H1 (cell line): Measurements from ENCODE around the gene ZC3H18. TPM values are rescaled to one million over a fixed set of nuclear protein-coding genes. Genes with fewer than 3 reads are reported as not detected.

Experiments
- CTCF ChIA-PET: fragments of 300-600 bp; sonication (Branson Sonifier 250); formaldehyde crosslinking; loops from one replicate; lab custom pipeline; 2021; ENCODE audit not compliant: partially characterized antibody; lab: Charles Lee
- POLR2A ChIA-PET: fragments of 300-600 bp; sonication (Branson Sonifier 250); formaldehyde crosslinking; loops from one replicate; lab custom pipeline; 2021; ENCODE audit warnings: inconsistent platforms; ENCODE audit not compliant: partially characterized antibody; lab: Charles Lee
- DNase-seq, 2 experiments: peaks; one replicate each; pipeline versions ENCODE4 v3.0.0 to v3.0.0-alpha.2; 2010 to 2022; ENCODE audit warnings: low spot score in 2 of 2, low read depth in 1 of 2, mixed read lengths in 1 of 2
- FAIRE-seq: peaks from 2 replicates; lab custom pipeline; 2011; peaks lifted over from hg19 to GRCh38; lab: Jason Lieb, UNC
- H2AFZ ChIP-seq: 2 replicates; pipeline ENCODE4 v1.8.1; 2012; ENCODE audit warnings: low read length, inconsistent platforms
- H2AK5ac ChIP-seq: 2 replicates; pipeline ENCODE4 v1.6.1; 2013; ENCODE audit warnings: low read depth, low read length
- H2BK120ac ChIP-seq: replicated peaks from 2 replicates; pipeline ENCODE3; 2013; ENCODE audit warnings: low read depth, low read length, inconsistent platforms
- H2BK12ac ChIP-seq: 2 replicates; pipeline ENCODE4 v1.6.1; 2013; ENCODE audit warnings: low read depth, low read length
- H2BK15ac ChIP-seq: 2 replicates; pipeline ENCODE4 v1.6.1; 2013; ENCODE audit warnings: low read length
- H2BK20ac ChIP-seq: 2 replicates; pipeline ENCODE4 v1.6.1; 2013; ENCODE audit warnings: low read length
- H2BK5ac ChIP-seq: 2 replicates; pipeline ENCODE4 v1.6.1; 2013; ENCODE audit warnings: low read depth, low read length
- H3K14ac ChIP-seq: 2 replicates; pipeline ENCODE4 v1.6.1; 2013; ENCODE audit warnings: inconsistent platforms; ENCODE audit not compliant: insufficient read length
- H3K18ac ChIP-seq: 2 replicates; pipeline ENCODE4 v1.6.1; 2013; ENCODE audit warnings: low read length; ENCODE audit errors: extremely low read depth
- H3K23ac ChIP-seq: 2 replicates; pipeline ENCODE4 v1.6.1; 2013; ENCODE audit warnings: inconsistent platforms; ENCODE audit not compliant: insufficient read length
- H3K23me2 ChIP-seq: 2 replicates; pipeline ENCODE4 v1.6.1; 2013; ENCODE audit warnings: low read depth, low read length
- H3K27ac ChIP-seq: 2 replicates; pipeline ENCODE4 v1.6.1; 2011; ENCODE audit warnings: low read depth, low read length, inconsistent platforms
- H3K27me3 ChIP-seq, 4 experiments: replicated peaks in 1 of 4; 1 replicate in 1 of 4; 2 replicates in 3 of 4; pipeline versions ENCODE4 v1.6.1 to v1.8.1; 2011 to 2013; ENCODE audit warnings: low read length in 3 of 4, mild to moderate bottlenecking in 3 of 4, inconsistent platforms in 2 of 4, mixed read lengths in 2 of 4, moderate library complexity in 1 of 4; ENCODE audit not compliant: control insufficient read depth in 3 of 4, insufficient read depth in 3 of 4; ENCODE audit errors: extremely low read depth in 1 of 4
- H3K36me3 ChIP-seq, 4 experiments: 2 replicates each; pipeline versions ENCODE4 v1.6.1 to v1.8.1; 2011 to 2013; ENCODE audit warnings: mild to moderate bottlenecking in 4 of 4, low read length in 3 of 4, moderate library complexity in 2 of 4, control low read depth in 1 of 4, inconsistent platforms in 1 of 4; ENCODE audit not compliant: insufficient read depth in 4 of 4, control insufficient read depth in 2 of 4
- H3K4ac ChIP-seq: replicated peaks from 2 replicates; pipeline ENCODE3; 2013; ENCODE audit warnings: low read length, low read depth, mixed read lengths, inconsistent platforms; ENCODE audit not compliant: insufficient read length
- H3K4me1 ChIP-seq, 4 experiments: replicated peaks in 1 of 4; 1 replicate in 1 of 4; 2 replicates in 3 of 4; pipeline versions ENCODE4 v1.6.1 to v1.8.1; 2011 to 2013; ENCODE audit warnings: low read length in 3 of 4, inconsistent platforms in 2 of 4, mixed read lengths in 1 of 4; ENCODE audit not compliant: insufficient read depth in 4 of 4, control insufficient read depth in 3 of 4
- H3K4me2 ChIP-seq, 2 experiments: 2 replicates each; pipeline versions ENCODE4 v1.6.1 to v1.8.1; 2011 to 2013; ENCODE audit warnings: low read depth in 2 of 2, low read length in 2 of 2, control low read depth in 1 of 2, inconsistent platforms in 1 of 2, mild to moderate bottlenecking in 1 of 2; ENCODE audit not compliant: insufficient read depth in 1 of 2
- H3K4me3 ChIP-seq, 4 experiments: fragments of 200-600, 300-600 bp in 1 of 4; sonication (generic), shearing (Covaris generic), sonication (Bioruptor Twin) in 1 of 4; 2 replicates each; pipeline versions ENCODE4 v1.5.1 to v1.8.1; 2011 to 2016; ENCODE audit warnings: low read length in 4 of 4, low read depth in 3 of 4, control low read depth in 2 of 4, inconsistent platforms in 2 of 4, mild to moderate bottlenecking in 2 of 4, mixed read lengths in 1 of 4, moderate library complexity in 1 of 4; ENCODE audit not compliant: insufficient read depth in 2 of 4; ENCODE audit errors: extremely low read depth in 1 of 4
- H3K56ac ChIP-seq: replicated peaks from 2 replicates; pipeline ENCODE3; 2013; ENCODE audit warnings: low read depth, mild to moderate bottlenecking, mixed read lengths, low read length, inconsistent platforms; ENCODE audit not compliant: insufficient read length
- H3K79me1 ChIP-seq: 2 replicates; pipeline ENCODE4 v1.6.1; 2013; ENCODE audit warnings: low read depth, low read length, control low read depth
- H3K79me2 ChIP-seq, 2 experiments: 2 replicates each; pipeline versions ENCODE4 v1.6.1 to v1.8.1; 2012 to 2013; ENCODE audit warnings: low read length in 2 of 2, mild to moderate bottlenecking in 2 of 2, inconsistent platforms in 1 of 2; ENCODE audit not compliant: insufficient read depth in 2 of 2, control insufficient read depth in 1 of 2
- H3K9ac ChIP-seq, 4 experiments: replicated peaks in 1 of 4; 1 replicate in 1 of 4; 2 replicates in 3 of 4; pipeline versions ENCODE4 v1.6.1 to v1.8.1; 2011 to 2013; ENCODE audit warnings: low read depth in 3 of 4, low read length in 3 of 4, control low read depth in 2 of 4, mild to moderate bottlenecking in 2 of 4, moderate library complexity in 2 of 4, inconsistent platforms in 1 of 4; ENCODE audit errors: extremely low read depth in 1 of 4
- H3K9me3 ChIP-seq, 2 experiments: 2 replicates each; pipeline versions ENCODE4 v1.6.1 to v1.8.1; 2012 to 2013; ENCODE audit warnings: mild to moderate bottlenecking in 2 of 2, moderate library complexity in 2 of 2, control low read depth in 1 of 2, inconsistent platforms in 1 of 2, low read depth in 1 of 2, low read length in 1 of 2, mixed read lengths in 1 of 2; ENCODE audit not compliant: insufficient read depth in 2 of 2
- H4K20me1 ChIP-seq, 2 experiments: replicated peaks in 1 of 2; 2 replicates each; pipeline versions ENCODE3 to v1.8.1; 2011 to 2013; ENCODE audit warnings: inconsistent platforms in 2 of 2, low read length in 2 of 2, mild to moderate bottlenecking in 1 of 2; ENCODE audit not compliant: insufficient read depth in 2 of 2, control insufficient read depth in 1 of 2
- H4K5ac ChIP-seq: 2 replicates; pipeline ENCODE4 v1.6.1; 2013; ENCODE audit warnings: low read length, low read depth, mixed read lengths, inconsistent platforms; ENCODE audit not compliant: insufficient read length
- H4K8ac ChIP-seq: 2 replicates; pipeline ENCODE4 v1.8.0; 2013; ENCODE audit warnings: mild to moderate bottlenecking, moderate library complexity, low read length, inconsistent platforms; ENCODE audit not compliant: insufficient read depth; ENCODE audit errors: extremely low read depth
- H4K91ac ChIP-seq: replicated peaks from 2 replicates; pipeline ENCODE3; 2013; ENCODE audit warnings: low read length, mixed read lengths, inconsistent platforms; ENCODE audit not compliant: insufficient read length
- ASH2L ChIP-seq: fragments of 200-600, 300-600 bp; sonication (generic); IDR thresholded peaks from one replicate; pipeline ENCODE4 v1.7.1; 2017; ENCODE audit warnings: low read length
- CBX8 ChIP-seq: fragments of 300-800, 300-1000 bp; sonication (generic); IDR thresholded peaks from 2 replicates; pipeline ENCODE4 v1.7.1; 2016; ENCODE audit warnings: low read depth, low read length, borderline replicate concordance
- EZH2 ChIP-seq: fragments of 200-600 bp; sonication (generic); IDR thresholded peaks from 2 replicates; pipeline ENCODE4 v1.7.1; 2012; ENCODE audit warnings: low read depth, mild to moderate bottlenecking, moderate library complexity, low read length, inconsistent platforms; ENCODE audit not compliant: severe bottlenecking
- HDAC6 ChIP-seq: IDR thresholded peaks from one replicate; pipeline ENCODE4 v1.7.1; 2012; ENCODE audit warnings: low read depth, mild to moderate bottlenecking, inconsistent platforms, low read length, moderate library complexity
- KDM1A ChIP-seq: fragments of 200-600, 300-600 bp; sonication (generic); IDR thresholded peaks from 2 replicates; pipeline ENCODE4 v1.7.1; 2016; ENCODE audit warnings: mild to moderate bottlenecking, low read length, borderline replicate concordance
- NRF1 ChIP-seq: IDR thresholded peaks from 2 replicates; pipeline ENCODE4 v1.6.1; 2011; ENCODE audit warnings: mild to moderate bottlenecking, low read depth, low read length, improper control_type of control experiment
- SIN3A ChIP-seq, 2 experiments: IDR thresholded peaks in 1 of 2; conservative IDR thresholded peaks in 1 of 2; 2 replicates each; pipeline ENCODE4 v1.6.1; 2011 to 2012; ENCODE audit warnings: low read length in 2 of 2, improper control_type of control experiment in 1 of 2, low read depth in 1 of 2, mild to moderate bottlenecking in 1 of 2
- SIRT6 ChIP-seq: IDR thresholded peaks from one replicate; pipeline ENCODE4 v1.7.1; 2012; ENCODE audit warnings: low read length, inconsistent platforms
- TCF12 ChIP-seq: IDR thresholded peaks from 2 replicates; pipeline ENCODE4 v1.6.1; 2011; ENCODE audit warnings: low read depth, mild to moderate bottlenecking, low read length
- ZNF274 ChIP-seq: IDR thresholded peaks from 2 replicates; pipeline ENCODE4 v1.7.0; 2012; ENCODE audit warnings: low read length, borderline replicate concordance; ENCODE audit errors: extremely low read depth
- WGBS, 2 experiments: shearing (Covaris generic) in 1 of 2; methylation state at CpG; one replicate each; pipeline versions ENCODE4 v1.1.6 to v1.1.7; 2013 to 2015; ENCODE audit warnings: low lambda C conversion rate in 2 of 2, mixed read lengths in 2 of 2, inconsistent platforms in 1 of 2, low coverage in 1 of 2, missing lambda C conversion rate in 1 of 2; ENCODE audit not compliant: insufficient replicate concordance in 2 of 2, insufficient coverage in 1 of 2, insufficient read length in 1 of 2; ENCODE audit errors: extremely low coverage in 1 of 2, missing lambda C conversion rate in 1 of 2; 5-methylcytosine and 5-hydroxymethylcytosine counted together
- polyA plus RNA-seq, 7 experiments: library from polyadenylated mRNA; depleted of rRNA in 3 of 7; stranded (reverse) in 5 of 7; unstranded in 2 of 7; fragments of >200 nt in 5 of 7; fragments of 200-250 nt in 2 of 7; gene quantifications; 1 replicate in 5 of 7; 2 replicates in 1 of 7; 4 replicates in 1 of 7; pipeline versions ENCODE4 v1.2.1 to v1.2.3, GENCODE V29; 2011 to 2013; ENCODE audit warnings: missing spikeins in 2 of 7, mixed read lengths in 2 of 7
- total RNA-seq: library from RNA; stranded (reverse); fragmentation: NEBNext Ultra II Directional; extraction: Animal tissue kit (Norgen Biotek cat#: 25700); gene quantifications from 2 replicates; pipeline ENCODE4 v1.2.1, GENCODE V29; 2021
- TF ChIP-seq, protein P1 (sequence below): IDR thresholded peaks from 2 replicates; pipeline ENCODE4 v1.6.1; 2011; ENCODE audit warnings: low read depth, mild to moderate bottlenecking, low read length; ENCODE audit not compliant: insufficient read depth

ZC3H18 gene
- total and polyA plus RNA-seq, 2 of the 8 experiments (the other 6 are each of a cell fraction or from before 2014, with no cell fraction given), result 12.1 to 73.2 TPM

DNA sequence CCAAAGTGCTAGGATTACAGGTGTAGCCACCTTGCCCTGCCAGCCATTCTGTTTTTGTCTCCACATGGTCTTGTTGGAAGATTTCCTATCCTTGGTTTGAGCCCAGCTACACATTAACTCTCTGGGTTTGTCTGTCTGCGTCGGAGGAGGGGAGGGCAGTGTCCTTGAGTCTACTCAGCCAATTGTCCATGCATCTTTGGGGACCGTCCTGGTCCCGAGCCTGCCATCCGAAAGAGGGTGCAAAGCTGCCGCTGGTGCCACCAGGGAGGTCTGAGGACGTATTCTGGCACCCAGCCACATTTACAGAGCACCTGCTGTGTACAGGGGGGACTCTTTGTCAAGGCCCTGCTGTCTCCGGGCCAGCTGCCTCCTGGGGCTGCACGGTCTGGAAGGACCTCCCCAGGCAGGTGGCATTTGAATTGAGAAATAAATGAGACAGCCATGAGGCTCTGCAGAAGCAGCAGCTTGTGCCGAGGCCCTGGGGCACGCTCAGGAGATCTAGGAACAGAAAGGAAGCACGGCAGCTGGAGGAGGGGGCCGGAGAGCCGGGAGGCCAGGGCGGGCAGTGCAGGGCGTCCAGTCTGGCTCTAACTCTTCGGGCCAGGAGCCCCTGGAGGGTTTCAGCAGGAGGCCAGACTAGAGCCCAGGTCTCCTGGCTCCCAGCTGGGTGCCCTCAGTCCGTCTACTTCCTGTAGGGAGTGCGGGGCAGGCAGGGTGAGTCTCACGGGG is 79.2 kb downstream of the ZC3H18 start:
- no peak overlapping the region for H3K23ac ChIP-seq
- peaks cover 8% of the 10 kb centered on the region for H3K79me1 ChIP-seq
- peak overlapping the region; percentile 80 to 92 for H3K4me2 ChIP-seq
- no peak overlapping the region for H2AFZ ChIP-seq
- peaks cover 2 to 13% of the 10 kb centered on the region in 2 experiments for H4K20me1 ChIP-seq
- POLR2A ChIA-PET, result interaction anchor here (0.7 to 4.9 kb wide), 10 partner anchors 10 to 79 kb away, joined by 3 to 35 read pairs (median 4); partner anchors contain the start of genes IL17C, MVD and ZC3H18
- H3K36me3 ChIP-seq, result peaks cover 0 to 7% (median 0%) of the 10 kb centered on the region in 4 experiments; a peak in 3 of 8 replicates
- no peaks in the 10 kb centered on the region; a peak in 1 of 4 replicates for H3K79me2 ChIP-seq
- H3K9ac ChIP-seq, result no peak overlapping the region; a peak in 1 of 7 replicates
- FAIRE-seq (no peak), DNase-seq (no peak)
- H4K91ac ChIP-seq, result peak overlapping the region; percentile 13
- no peak overlapping the region for H2BK20ac ChIP-seq
- H4K5ac ChIP-seq, result no peak overlapping the region
- no peak overlapping the region for H2BK5ac ChIP-seq
- CTCF ChIA-PET, result interaction anchor here (0.6 to 2.5 kb wide), 7 partner anchors 10 to 50 kb away, joined by 3 to 13 read pairs (median 3); no protein-coding TSS in a partner anchor
- peaks cover 0 to 11% (median 7%) of the 10 kb centered on the region in 4 experiments; a peak in 5 of 7 replicates for H3K4me1 ChIP-seq
- H3K4ac ChIP-seq, result no peak overlapping the region
- H3K27ac ChIP-seq, result no peak overlapping the region
- H2AK5ac ChIP-seq, result no peak overlapping the region
- no peak overlapping the region; the same call in none of the 2 replicates for H4K8ac ChIP-seq
- 83% methylated on average over 18 of the region's 20 CpGs; no CpG with 5 or more reads in 1 of the 2 experiments for WGBS, 2 experiments
- H3K9me3 ChIP-seq, result no peaks in the 10 kb centered on the region
- H3K4me3 ChIP-seq, result peak overlapping the region; percentile 69 to 95 (median 78); a peak in 7 of 8 replicates
- no peak overlapping the region for H2BK120ac ChIP-seq
- H3K27me3 ChIP-seq, result no peaks in the 10 kb centered on the region
- no peak overlapping the region for H3K14ac ChIP-seq
- no peak overlapping the region for H3K56ac ChIP-seq
- H3K23me2 ChIP-seq, result peaks cover 10% of the 10 kb centered on the region; the same call in 1 of the 2 replicates
- no peak overlapping the region for H2BK15ac ChIP-seq
- H2BK12ac ChIP-seq, result no peak overlapping the region
- H3K18ac ChIP-seq, result no peak overlapping the region
- TF ChIP-seq CBX8, result no peak
- TF ChIP-seq, protein P1, sequence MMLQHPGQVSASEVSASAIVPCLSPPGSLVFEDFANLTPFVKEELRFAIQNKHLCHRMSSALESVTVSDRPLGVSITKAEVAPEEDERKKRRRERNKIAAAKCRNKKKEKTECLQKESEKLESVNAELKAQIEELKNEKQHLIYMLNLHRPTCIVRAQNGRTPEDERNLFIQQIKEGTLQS, result no peak
- TF ChIP-seq ZNF274, result no peak
- no peak for TF ChIP-seq HDAC6
- TF ChIP-seq KDM1A, result no peak
- TF ChIP-seq ASH2L, result no peak
- TF ChIP-seq NRF1, result no peak
- TF ChIP-seq SIN3A (conservative IDR thresholded peaks at IDR 0.05 in 1 of 2, IDR thresholded peaks at IDR 0.05 in 1 of 2; ENCODE audit: low read depth in 1 of 2, low read length in 2 of 2), result no peak
- TF ChIP-seq TCF12, result no peak
- TF ChIP-seq EZH2, result no peak
- TF ChIP-seq SIRT6, result no peak
